Activated CD8-positive, alpha-beta memory T cell treated with anti-CD3 and anti-CD28 coated beads for 1 hour (primary cell): ENCODE results near the gene NPY4R2.
"Not testable (repeated sequence)": the region's sequence is repeated elsewhere in the genome, so short reads cannot be mapped to it uniquely, and the experiment has no call there.

Experiments
- DNase-seq, 2 donors: peaks; one replicate each; pipeline ENCODE4 v3.0.0-alpha.2; 2020; ENCODE audit warnings: low read depth in 1 of 2; ENCODE audit errors: extremely low read depth in 1 of 2

Gene NPY4R2

GRCh38 chr10:47928225-47928624 lies 9.8 kb downstream of the NPY4R2 start:
- DNase-seq, result not testable (repeated sequence)

GRCh38 chr10:47932824-47933223 lies 14.4 kb downstream of the NPY4R2 start:
- not testable (repeated sequence) for DNase-seq

GRCh38 chr10:47933462-47933861 lies 15.0 kb downstream of the NPY4R2 start:
- DNase-seq, result not testable (repeated sequence)

- not testable (repeated sequence) for DNase-seq
Observed at GRCh38 chr10:47936772-47937228, 18.3 kb downstream of the NPY4R2 start.

- DNase-seq, result not testable (repeated sequence)
Observed at GRCh38 chr10:47937634-47938033, 19.2 kb downstream of the NPY4R2 start.

- not testable (repeated sequence) for DNase-seq
Observed at GRCh38 chr10:47940821-47941220, 22.4 kb downstream of the NPY4R2 start.

- DNase-seq, result not testable (repeated sequence)
Observed at GRCh38 chr10:47941379-47941778, 22.9 kb downstream of the NPY4R2 start.

GRCh38 chr10:47942351-47943019 lies 24.0 kb downstream of the NPY4R2 start:
- DNase-seq, result not testable (repeated sequence)

GRCh38 chr10:47943328-47943727 lies 24.9 kb downstream of the NPY4R2 start:
- DNase-seq, result not testable (repeated sequence)

GRCh38 chr10:47947424-47947823 lies 29.0 kb downstream of the NPY4R2 start:
- DNase-seq, result not testable (repeated sequence)

- DNase-seq, result not testable (repeated sequence)
Observed at GRCh38 chr10:47957158-47957557, 38.7 kb downstream of the NPY4R2 start.

GRCh38 chr10:47959677-47960076 lies 41.2 kb downstream of the NPY4R2 start:
- not testable (repeated sequence) for DNase-seq

- not testable (repeated sequence) for DNase-seq
Observed at GRCh38 chr10:47960699-47961098, 42.2 kb downstream of the NPY4R2 start.

- not testable (repeated sequence) for DNase-seq
Observed at GRCh38 chr10:47962785-47963184, 44.3 kb downstream of the NPY4R2 start.

GRCh38 chr10:47964280-47965063 lies 46.0 kb downstream of the NPY4R2 start:
- DNase-seq, result not testable (repeated sequence)

GRCh38 chr10:47968988-47969387 lies 50.5 kb downstream of the NPY4R2 start:
- DNase-seq, result not testable (repeated sequence)

- not testable (repeated sequence) for DNase-seq
Observed at GRCh38 chr10:47970047-47970446, 51.6 kb downstream of the NPY4R2 start.

- not testable (repeated sequence) for DNase-seq
Observed at GRCh38 chr10:47971598-47971997, 53.1 kb downstream of the NPY4R2 start.

- DNase-seq, result not testable (repeated sequence)
Observed at GRCh38 chr10:47972077-47972476, 53.6 kb downstream of the NPY4R2 start.
